ENCODE data around the gene IDE.

The IDE gene

GRCh38 chr10:92562424-92562823 is 11.5 kb downstream of the IDE start:
- no peak for DNase-seq

- DNase-seq: no peak
Observed at GRCh38 chr10:92559046-92559445, 14.8 kb downstream of the IDE start.

- no peak for DNase-seq
Observed at GRCh38 chr10:92553959-92554358, 19.9 kb downstream of the IDE start.

GRCh38 chr10:92552310-92552709 is 21.6 kb downstream of the IDE start:
- no peak for DNase-seq

DNA sequence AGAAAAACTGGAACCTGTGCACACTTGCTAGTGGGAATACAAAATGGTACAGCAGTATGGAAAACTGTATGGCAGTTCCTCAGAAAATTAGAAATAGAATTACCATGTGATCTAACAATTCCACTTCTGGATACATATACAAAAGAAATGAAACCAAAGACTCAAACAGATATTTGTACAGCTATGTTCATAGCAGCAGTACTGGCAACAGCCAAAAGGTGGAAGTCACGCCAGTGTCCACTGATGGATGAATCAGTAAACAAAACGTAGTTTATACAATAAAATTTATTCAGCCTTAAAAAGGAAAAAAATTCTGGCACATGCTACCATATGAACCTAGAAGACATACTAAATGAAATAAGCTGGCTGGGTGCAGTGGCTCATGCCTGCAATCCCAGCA is 23.0 kb downstream of the IDE start:
- no peak for DNase-seq

DNA sequence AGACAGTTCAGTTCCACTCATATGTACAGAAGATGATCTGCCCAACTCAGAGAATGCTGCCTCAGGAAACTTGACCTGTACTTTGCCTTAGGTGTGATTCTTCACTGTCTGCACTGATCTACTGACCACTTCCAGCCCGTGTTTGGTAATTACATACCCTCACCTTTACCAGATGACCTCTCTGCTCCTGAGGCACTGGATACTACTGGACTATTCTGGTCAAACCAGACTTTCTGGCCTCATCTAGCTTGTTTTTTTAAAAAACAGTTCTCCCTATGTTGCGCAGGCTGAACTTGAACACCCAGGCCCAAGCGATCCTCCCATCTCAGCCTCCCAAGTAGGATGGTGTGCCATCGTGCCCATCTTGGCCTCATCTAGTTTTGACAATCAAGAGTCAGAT is 26.2 kb downstream of the IDE start:
- DNase-seq: no peak

DNA sequence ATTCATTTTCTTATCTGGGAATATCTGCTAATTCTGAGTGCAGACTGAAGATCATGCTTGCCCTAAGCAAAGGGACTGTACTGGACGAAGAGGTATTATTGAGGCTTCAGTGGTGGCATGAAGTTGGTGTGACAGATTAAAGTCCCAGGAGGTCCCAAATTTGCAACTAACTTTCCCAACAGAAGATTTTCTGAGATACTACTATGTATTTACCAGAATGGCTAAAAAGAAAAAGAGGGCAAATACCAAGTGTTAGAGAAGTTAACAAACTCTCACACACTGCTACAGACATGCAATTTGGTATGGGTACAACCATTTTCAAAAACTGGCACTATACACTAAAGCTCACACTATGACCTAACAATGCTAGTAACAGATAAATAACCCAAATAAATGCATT is 28.3 kb downstream of the IDE start:
- no peak for DNase-seq

DNA sequence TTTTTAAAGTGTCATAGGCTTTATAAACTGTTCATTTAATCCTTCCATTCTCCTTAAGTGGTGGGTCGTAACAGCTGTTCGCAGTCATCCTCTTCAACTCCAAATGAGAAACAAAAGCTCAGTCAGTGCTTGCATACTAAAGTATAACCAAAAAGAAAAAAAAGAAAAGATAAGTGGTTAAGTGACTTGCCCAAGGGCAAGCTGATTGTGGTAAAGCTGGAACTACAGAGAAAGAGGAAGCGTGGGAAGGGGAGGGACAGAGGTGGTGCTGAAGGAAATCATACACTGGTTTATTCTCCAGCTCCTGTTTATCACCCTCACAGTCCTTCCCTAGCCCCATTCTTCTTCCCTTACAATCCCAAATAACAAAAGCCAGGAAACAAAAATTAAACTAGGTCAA is 29.6 kb downstream of the IDE start:
- DNase-seq: peak; percentile 12 to 29

- DNase-seq: no peak
Observed at GRCh38 chr10:92542458-92542857, 31.4 kb downstream of the IDE start.

GRCh38 chr10:92541583-92541982 is 32.3 kb downstream of the IDE start:
- DNase-seq: no peak

GRCh38 chr10:92538231-92538958 is 35.5 kb downstream of the IDE start:
- no peak for DNase-seq

DNA sequence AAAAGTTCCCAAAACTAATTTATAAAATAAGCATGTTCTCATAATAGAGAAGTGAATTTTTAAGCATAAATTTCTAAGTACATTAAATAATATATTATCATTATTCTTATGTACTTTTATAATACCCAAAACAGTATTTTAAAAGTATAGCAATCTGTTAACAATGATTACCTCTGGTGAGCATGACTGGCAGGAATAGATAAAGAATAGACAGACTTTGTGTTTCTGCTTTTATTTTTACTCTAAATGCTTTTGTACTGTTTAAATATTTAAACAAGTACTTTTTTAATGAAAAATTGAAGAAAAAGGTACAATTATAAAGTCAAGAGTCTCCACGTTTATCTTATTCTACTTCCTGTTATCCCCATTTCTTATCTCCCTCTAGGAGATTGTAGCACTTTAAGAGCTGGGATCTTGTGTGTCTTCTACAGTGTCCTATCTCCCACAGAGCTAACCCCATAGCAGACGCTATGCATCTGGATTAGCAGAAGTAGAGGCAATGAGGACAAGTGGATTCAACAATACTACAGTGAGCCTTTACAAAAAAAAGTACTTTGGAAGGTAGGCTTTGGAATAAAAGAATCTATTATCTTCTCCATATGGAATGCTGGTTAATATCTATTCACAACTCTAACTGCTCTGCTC is 42.9 kb downstream of the IDE start:
- no peak for DNase-seq

DNA sequence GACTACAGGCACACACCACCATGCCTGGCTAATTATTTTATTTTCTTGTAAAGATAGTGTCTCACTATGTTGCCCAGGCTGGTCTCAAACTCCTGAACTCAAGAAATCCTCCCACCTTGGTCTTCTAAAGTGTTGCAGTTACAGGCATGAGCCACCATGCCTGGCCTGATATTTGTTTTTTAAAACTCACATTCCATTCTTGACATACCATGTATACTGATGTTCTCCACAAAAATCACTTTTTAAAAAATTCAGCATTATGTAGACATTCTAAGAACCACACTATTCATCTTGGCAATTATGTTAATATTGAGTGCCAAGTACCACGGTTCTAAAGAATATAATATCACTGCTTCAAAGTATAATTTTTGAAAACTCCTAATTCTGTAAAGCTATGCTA is 43.5 kb downstream of the IDE start:
- no peak for DNase-seq

DNA sequence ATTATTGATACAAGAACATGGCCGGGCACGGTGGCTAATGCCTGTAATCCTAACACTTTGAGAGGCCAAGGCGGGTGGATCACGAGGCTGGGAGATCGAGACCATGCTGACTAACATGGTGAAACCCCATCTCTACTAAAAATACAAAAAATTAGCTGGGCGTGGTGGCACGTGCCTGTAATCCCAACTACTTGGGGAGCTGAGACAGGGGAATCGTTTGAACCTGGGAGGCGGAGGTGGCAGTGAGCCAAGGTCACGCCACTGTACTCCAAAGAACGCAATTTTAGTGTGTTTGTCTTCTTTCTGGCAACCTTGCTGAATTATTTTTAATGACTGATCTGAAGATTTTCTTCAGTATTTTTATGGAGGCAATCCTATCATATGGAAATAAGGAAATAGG is 46.2 kb downstream of the IDE start:
- DNase-seq: no peak

GRCh38 chr10:92523639-92524038 is 50.3 kb downstream of the IDE start:
- DNase-seq: no peak

DNA sequence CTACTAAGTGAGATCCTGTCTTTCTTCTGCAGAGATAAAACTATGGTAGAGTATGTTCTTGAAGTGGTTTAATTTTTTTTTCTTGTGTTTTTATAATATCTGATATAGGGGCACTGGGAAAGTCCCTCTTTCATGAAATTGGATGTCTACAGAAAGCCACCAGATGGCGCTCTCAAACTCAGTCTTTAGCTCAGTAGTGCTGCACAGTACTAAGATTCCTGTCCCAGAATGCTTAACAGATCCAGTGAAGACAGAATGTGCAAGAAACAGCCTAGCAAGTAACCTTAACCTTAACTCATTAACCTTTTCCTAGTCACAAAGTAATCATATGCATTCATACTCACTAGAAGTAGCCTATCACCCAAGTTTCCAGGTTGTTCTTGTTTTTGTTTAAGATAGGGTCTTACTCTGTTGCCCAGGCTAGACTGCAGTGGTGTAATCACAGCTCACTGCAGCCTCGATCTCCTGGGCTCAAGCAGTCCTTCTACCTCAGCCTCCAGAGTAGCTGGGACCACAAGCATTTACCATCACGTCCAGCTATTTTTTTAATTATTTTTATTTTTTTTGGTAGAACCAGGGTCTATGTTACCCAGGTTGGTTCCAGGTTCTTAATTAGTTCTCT is 56.7 kb downstream of the IDE start:
- DNase-seq: peak in 1 of 2 experiments; percentile 3

GRCh38 chr10:92508866-92509265 is 65.0 kb downstream of the IDE start:
- DNase-seq: no peak

- DNase-seq: no peak
Observed at GRCh38 chr10:92506336-92506735, 67.6 kb downstream of the IDE start.

DNA sequence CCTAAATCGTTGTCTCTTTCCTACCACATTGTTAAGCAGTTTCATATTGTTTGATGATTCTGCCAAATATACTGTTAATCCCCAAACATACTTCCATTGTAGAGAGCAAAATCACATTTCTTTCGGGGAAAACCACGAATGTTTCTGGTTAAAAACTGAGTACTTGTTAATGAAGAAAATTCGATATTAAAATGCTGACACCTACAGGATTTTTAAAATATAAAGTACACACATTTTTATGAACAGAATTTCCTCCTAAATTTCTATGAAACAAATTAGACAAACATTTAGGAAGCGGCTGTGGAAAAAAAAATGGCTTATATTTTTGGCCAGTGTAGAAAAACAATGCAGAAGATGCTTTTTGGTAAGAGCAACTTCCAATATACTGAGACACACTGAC is 68.8 kb downstream of the IDE start:
- DNase-seq: no peak

DNA sequence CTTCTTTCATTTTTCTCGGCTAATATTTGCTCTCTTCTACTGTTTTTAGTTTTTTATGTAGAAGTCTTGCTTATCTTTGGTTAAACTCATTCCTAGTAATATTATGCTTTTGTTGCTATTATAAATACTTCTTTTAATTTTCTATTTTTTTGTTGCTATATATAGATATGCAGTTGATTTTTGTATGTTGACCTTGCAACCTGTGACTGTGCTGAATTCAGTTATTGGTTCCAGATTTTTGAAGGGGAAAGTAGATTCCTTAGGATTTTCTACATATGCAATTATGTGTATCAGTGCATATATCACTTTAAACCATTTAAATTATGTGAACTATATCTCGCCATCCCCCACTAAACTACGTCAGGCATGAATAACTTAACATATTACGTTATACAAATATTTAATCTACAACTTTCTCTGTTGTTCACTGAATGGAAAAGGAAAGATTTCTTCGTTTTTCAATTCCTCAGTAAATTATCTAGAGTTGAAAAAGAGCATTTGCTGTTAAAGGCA is 71.5 kb downstream of the IDE start:
- no peak for DNase-seq

DNA sequence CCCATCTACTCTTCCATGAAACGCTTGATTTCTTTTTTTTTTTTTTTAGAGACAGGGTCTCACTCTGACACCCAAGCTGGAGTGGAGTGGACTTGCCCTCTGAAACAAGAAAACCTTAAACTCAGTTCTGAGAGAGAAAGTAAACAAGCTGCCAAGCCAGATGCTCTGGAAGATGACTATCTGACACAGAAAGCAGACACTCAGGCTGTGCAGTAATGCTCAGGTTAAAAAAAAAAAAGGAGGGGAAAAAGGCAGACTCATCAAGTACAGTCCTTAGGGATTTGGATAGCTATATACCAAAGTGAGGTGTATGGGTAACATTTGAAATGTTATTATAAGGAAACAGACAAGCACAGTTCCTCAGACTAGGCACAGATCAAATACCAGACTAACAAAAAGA is 80.5 kb downstream of the IDE start:
- DNase-seq: no peak

GRCh38 chr10:92492748-92493240 is 81.1 kb downstream of the IDE start:
- DNase-seq: no peak

DNA sequence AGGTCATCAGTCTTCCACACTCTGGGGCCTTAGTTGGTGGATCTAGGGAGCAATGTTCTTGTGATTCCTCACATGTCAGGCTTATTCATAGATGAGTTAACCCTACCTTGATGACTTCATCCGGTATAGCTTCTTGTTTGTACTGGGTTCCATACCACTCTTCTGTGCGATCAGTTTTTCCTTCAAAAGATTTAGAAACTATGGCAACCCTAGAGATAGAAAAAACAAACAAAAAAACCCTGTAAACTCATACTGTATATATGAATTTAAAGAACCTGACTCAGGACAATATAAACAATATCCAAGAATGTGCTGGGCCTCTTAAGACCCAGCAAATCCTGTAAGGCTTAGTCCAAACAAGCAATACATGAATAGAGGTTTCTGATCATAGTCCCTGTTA is 83.5 kb downstream of the IDE start:
- no peak for DNase-seq

DNA sequence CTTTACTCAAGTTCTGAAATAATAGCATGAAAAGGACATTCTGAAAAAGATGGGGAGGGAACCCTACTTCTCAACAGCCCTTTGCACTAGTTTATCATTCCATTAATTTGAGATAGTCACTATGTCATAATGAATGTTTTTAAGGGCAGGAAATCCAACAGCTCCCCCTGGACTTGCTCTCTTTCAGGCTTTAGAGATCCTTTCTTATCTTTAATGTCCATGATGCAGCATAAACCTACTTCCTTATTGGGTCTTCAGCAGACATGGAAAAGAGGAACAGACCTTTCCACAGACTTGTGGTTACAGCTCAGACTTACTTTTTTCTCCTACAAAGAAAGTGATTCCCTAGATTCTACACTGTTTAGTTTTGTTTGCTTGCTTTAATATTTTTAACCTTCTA is 87.3 kb downstream of the IDE start:
- DNase-seq: no peak

Measured in NCI-H187 (cell line).